GM18507 (cell line): ENCODE data around the gene POU2F1.
A peak's percentile ranks its signal among the peaks of the same experiment; 100 is the strongest.

ENCODE experiments used
- DNase-seq: peaks from one replicate; pipeline ENCODE4 v3.0.0; 2011; ENCODE audit warnings: low read depth; ENCODE audit not compliant: insufficient read length; ENCODE audit errors: extremely low spot score
- FAIRE-seq: peaks from 2 replicates; lab custom pipeline; 2011; peaks lifted over from hg19 to GRCh38; lab: Jason Lieb, UNC

POU2F1 gene

GRCh38 chr1:167263344-167263743, 42.7 kb downstream of the POU2F1 start:
- DNase-seq (no peak), FAIRE-seq (no peak)

DNA sequence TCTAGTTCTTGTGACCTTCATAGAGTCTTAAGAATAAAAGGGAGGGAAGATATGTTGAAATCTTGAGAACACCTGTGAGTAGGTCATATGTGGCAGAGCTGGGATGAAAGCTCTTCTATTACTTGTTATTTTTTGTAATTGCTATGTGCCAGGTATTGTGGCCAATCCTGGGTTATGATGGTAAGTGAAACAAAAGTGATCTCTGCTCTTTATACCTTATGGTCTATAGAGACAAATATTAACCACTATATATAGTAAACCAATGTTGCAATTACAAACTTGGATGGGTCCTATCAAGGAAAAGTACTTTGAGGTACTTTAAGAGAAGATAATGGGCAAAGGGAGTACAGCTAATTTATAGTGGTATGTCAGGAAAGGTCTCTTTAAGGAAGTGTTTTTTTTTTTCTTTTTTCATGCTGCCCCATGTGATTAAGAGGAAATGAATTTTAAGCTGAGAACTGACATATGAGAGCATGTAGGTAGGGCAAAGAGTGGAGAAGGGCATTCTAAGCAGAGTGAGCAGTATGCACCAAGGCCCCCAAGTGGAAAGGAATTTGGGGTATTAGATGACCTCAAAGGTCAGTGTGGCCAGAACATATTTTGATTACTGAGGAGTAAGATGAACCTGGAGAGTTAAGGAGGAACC, 43.3 kb downstream of the POU2F1 start:
- FAIRE-seq (peak; percentile 47), DNase-seq (no peak)

DNA sequence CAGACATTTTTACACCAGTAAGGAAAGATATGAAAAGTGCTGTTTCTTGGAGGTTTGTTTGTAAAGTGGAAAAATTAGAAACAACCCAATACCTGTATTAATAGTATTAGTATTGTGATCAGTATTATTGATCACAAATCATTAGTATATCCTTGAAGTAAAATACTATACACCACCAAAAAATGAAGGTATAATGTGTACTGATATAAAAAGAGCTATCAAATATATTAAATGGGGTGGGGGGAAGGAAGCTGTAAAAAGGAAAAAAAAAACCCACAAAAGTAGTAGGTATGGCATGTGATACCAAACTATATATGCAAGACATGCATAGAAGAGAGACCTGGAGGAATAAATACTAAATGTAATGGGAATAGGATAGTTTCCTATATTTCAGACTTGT, 46.3 kb downstream of the POU2F1 start:
- no peak for DNase-seq
- FAIRE-seq = no peak

DNA sequence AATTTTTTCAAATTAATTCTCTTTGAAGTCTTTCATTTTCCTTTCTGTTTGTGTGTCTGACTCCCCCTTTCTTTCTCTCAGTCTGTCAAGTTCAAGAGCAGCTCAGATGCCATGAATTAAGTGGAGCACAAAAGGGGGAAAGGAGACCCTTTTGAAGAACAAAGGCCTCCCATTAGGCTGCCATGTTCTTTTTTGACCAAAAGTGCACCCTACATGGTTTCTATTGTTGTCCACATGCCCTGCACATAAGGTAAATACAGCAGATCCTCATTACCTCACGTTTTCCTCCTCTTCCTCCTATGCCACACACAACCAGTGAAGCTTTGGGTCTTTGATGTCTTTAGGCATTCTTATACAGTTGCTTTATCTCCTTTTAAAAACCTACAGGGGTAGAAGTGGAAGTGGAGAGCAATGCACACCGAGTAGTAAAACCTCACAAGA, 47.7 kb downstream of the POU2F1 start:
- no peak for FAIRE-seq
- DNase-seq = no peak

- FAIRE-seq (no peak), DNase-seq (no peak)
Measured at GRCh38 chr1:167270349-167271092, 49.8 kb downstream of the POU2F1 start.

DNA sequence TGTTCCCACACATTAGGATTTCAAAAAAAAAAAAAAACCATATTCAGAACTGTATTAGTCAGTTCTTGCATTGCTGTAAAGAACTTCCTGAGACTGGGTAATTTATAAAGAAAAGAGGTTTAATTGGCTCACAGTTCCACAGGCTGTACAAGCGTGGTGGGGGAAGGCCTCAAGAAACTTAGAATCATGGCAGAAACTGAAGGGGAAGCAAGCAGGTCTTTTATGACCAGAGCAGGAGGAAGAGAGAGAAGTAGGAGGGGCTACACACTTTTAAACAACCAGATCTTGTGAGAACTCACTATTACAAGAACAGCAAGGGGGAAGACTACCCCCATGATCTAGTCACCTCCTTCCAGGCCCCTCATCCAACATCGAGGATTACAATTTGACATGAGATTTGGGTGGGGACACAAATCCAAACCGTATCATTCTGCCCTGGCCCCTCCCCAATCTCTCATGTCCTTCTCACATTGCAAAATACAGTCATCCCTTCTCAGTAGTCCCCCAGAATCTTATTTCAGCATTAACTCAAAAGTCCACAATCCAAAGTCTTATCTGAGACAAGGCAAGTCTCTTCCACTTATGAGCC, 51.8 kb downstream of the POU2F1 start:
- DNase-seq (no peak), FAIRE-seq (no peak)

- FAIRE-seq = no peak
Measured at GRCh38 chr1:167273027-167273800, 52.5 kb downstream of the POU2F1 start.

GRCh38 chr1:167274061-167274460, 53.4 kb downstream of the POU2F1 start:
- no peak for FAIRE-seq
- DNase-seq = no peak

More at GRCh38 chr1:167273027-167273800, 52.5 kb downstream of the POU2F1 start:
- DNase-seq = no peak

DNA sequence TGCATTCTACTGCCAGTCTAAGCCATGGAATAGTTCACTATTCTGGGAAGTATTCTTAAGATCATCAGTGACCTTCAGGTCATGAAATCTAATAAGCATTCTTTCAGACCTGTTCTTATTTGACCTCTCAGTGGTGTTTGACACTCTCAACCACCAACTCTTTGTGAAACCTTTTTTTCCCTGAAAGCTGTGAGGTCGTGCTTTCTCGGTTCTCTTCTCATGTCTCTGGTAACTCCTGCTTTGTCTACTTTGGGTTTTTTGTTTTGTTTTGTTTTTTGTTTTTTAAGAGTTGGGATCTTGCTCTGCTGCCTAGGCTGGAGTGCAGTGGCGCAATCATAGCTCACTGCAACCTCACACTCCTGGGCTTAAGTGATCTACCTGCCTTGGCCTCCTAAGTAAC, 56.3 kb downstream of the POU2F1 start:
- peak; percentile 91 for FAIRE-seq
- no peak for DNase-seq

- FAIRE-seq = peak; percentile 55
Measured at GRCh38 chr1:167278497-167278896, 57.8 kb downstream of the POU2F1 start.

DNA sequence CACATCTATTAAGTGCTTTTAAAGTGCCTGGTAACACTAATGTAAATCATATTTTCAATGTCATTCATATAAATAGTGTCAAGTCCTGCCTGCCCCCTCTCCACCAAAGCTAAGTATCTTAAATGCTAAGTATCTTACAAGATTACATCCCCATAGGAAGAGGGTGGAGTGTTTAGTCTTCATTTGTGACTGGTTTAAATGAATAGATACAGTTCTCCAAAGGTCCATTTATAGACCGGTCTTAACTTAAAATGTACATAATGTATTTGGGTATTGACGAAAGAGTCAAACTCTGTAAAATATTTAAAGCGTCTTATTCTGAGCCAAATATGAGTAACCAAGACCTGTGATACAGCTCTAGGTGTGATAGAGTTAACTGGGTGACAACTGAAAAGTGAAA, 60.2 kb downstream of the POU2F1 start:
- FAIRE-seq (no peak), DNase-seq (no peak)

More at GRCh38 chr1:167278497-167278896, 57.8 kb downstream of the POU2F1 start:
- no peak for DNase-seq

DNA sequence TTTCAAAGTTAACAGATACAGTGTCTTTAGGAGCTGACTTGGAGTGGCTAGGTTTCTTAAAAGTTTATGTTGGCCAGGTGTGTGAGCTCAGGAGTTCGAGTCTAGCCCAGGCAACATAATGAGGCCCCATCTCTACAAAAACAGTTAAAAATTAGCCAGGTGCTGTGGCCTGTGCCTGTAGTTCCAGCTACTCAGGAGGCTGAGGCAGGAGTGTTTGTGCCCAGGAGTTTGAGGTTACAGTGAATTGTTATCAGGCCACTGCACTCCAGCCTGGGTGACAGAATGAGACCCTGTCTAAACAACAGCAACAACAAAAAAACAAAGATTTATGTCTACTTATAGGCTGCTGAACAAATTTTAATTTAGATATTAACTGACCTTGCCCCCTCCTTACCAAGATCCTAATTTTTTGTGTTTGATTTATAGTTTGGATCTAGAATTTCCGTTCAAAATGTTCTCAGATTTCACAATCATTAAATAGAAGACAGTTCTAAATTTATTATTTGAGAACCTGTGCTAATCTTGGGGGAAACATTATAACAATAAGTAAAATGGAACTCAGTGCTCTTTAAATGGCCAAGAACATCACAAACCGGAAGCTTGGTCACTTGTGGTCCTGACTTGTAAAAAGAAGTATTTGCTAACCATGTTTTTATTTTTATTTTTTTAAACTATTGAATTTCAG, 67.8 kb downstream of the POU2F1 start:
- DNase-seq (no peak), FAIRE-seq (peak; percentile 51)

- FAIRE-seq (no peak), DNase-seq (no peak)
Measured at GRCh38 chr1:167289075-167289442, 68.4 kb downstream of the POU2F1 start.

- DNase-seq = no peak
- FAIRE-seq = no peak
Measured at GRCh38 chr1:167289966-167290365, 69.3 kb downstream of the POU2F1 start.

DNA sequence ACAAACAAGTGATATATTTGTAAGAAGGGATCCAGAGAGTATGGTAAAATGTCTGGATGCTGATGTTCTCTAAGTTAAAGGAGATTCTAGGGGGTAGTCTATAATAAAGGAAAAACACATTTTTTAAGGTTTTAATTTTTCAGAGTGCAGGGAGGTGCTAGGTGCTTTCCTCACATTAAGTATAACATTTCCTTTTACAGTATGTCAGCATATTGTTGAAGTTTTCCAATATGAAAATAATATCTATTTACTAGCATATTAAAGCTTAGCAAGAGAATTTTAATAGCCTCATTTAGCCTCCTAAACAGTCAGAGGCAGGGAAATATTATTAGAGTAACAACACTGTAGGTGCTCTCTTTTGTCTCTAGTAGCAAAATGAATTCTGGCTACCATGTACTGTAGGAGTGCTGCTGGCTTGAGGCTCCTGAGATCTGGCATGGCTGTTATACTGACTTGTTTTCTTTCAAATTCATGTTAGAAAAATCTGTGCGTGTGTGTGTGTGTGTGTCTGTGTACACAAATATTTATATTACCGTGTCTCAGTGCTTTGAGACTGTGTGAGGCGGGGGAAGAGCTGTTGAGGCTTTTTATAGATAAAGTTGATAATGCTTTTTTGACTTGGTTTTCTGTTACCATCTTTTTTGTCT, 71.0 kb downstream of the POU2F1 start:
- FAIRE-seq (no peak), DNase-seq (no peak)

GRCh38 chr1:167292216-167292615, 71.5 kb downstream of the POU2F1 start:
- DNase-seq (no peak), FAIRE-seq (no peak)

GRCh38 chr1:167293057-167293456, 72.4 kb downstream of the POU2F1 start:
- DNase-seq (no peak), FAIRE-seq (no peak)

DNA sequence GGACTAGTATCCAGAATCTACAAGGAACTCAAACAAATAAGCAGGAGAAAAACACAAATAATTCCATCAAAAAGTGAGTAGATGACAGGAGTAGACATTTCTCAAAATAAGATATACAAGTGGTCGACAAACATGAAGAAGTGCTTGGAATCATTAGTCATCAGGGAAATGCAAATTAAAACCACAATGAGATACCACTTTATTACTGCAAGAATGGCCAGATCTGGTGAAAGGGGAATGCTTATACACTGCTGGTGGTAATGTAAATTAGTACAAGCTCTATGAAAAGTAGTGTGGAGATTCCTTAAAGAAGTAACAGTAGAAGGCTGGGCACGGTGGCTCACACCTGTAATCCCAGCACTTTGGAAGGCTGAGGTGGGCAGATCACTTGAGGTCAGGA, 73.8 kb downstream of the POU2F1 start:
- FAIRE-seq = no peak

More for the DNA sequence above, 73.8 kb downstream of the POU2F1 start:
- DNase-seq = no peak
